GM18502 (cell line): ENCODE measurements around the gene ZC3H18.
"Not testable (repeated sequence)": the region's sequence is repeated elsewhere in the genome, so short reads cannot be mapped to it uniquely, and the experiment has no call there.

Experiments
- ATAC-seq: cut with Tn5 transposase; IDR thresholded peaks from one replicate; pipeline ENCODE4 v1.9.1; 2021; ENCODE audit warnings: mild to moderate bottlenecking; ENCODE audit not compliant: unreplicated experiment, poor library complexity

Gene ZC3H18

GRCh38 chr16:88665148-88665547 is 94.9 kb downstream of the ZC3H18 start:
- no peak for ATAC-seq

GRCh38 chr16:88665570-88665969 is 95.4 kb downstream of the ZC3H18 start:
- no peak for ATAC-seq

GRCh38 chr16:88667461-88667860 is 97.3 kb downstream of the ZC3H18 start:
- no peak for ATAC-seq

GRCh38 chr16:88669493-88669892 is 99.3 kb downstream of the ZC3H18 start:
- ATAC-seq = not testable (repeated sequence)

GRCh38 chr16:88669980-88670379 is 99.8 kb downstream of the ZC3H18 start:
- no peak for ATAC-seq

- ATAC-seq = no peak
Observed at GRCh38 chr16:88671806-88672205, 101.6 kb downstream of the ZC3H18 start.

- no peak for ATAC-seq
Observed at GRCh38 chr16:88672776-88673175, 102.6 kb downstream of the ZC3H18 start.

- ATAC-seq = no peak
Observed at GRCh38 chr16:88673716-88674379, 103.6 kb downstream of the ZC3H18 start.

GRCh38 chr16:88676502-88677242 is 106.5 kb downstream of the ZC3H18 start:
- ATAC-seq = no peak

GRCh38 chr16:88677721-88678120 is 107.5 kb downstream of the ZC3H18 start:
- ATAC-seq = no peak

- no peak for ATAC-seq
Observed at GRCh38 chr16:88678224-88678979, 108.2 kb downstream of the ZC3H18 start.

GRCh38 chr16:88680554-88681083 is 110.4 kb downstream of the ZC3H18 start:
- ATAC-seq = no peak

GRCh38 chr16:88681084-88681680 is 111.0 kb downstream of the ZC3H18 start:
- ATAC-seq = peak; percentile 10
